Breast epithelium (tissue), 4 donors: Measurements from ENCODE around the gene ACER3. TPM values are rescaled to one million over a fixed set of nuclear protein-coding genes. Genes with fewer than 3 reads are reported as not detected.
"Not testable (repeated sequence)": the region's sequence is repeated elsewhere in the genome, so short reads cannot be mapped to it uniquely, and the experiment has no call there.

ENCODE experiments used
- DNase-seq, 2 donors: peaks; one replicate each; pipeline ENCODE4 v3.0.0-alpha.2; 2019; ENCODE audit warnings: low spot score in 2 of 2
- H3K27ac ChIP-seq, 2 donors: fragments of 200-600 bp; sonication (generic) in 1 of 2; one replicate each; pipeline ENCODE4 v1.5.1; 2016 to 2019; ENCODE audit warnings: mild to moderate bottlenecking in 1 of 2
- H3K27me3 ChIP-seq, 2 donors: fragments of 200-600 bp; sonication (generic) in 1 of 2; one replicate each; pipeline versions ENCODE4 v1.5.1 to v1.6.0; 2017 to 2019; ENCODE audit warnings: control low read depth in 1 of 2, mild to moderate bottlenecking in 1 of 2
- H3K36me3 ChIP-seq: fragments of 200-600 bp; one replicate; pipeline ENCODE4 v1.5.1; 2019
- H3K4me1 ChIP-seq, 2 donors: fragments of 200-600 bp; sonication (generic); one replicate each; pipeline ENCODE4 v1.5.1; 2016 to 2019; ENCODE audit warnings: control low read depth in 1 of 2
- H3K4me3 ChIP-seq, 3 donors: fragments of 200-600 bp; sonication (generic); 1 replicate in 2 of 3; 2 replicates in 1 of 3; pipeline ENCODE4 v1.5.1; 2016 to 2019; ENCODE audit warnings: mild to moderate bottlenecking in 3 of 3, moderate library complexity in 2 of 3
- H3K9me3 ChIP-seq, 2 donors: fragments of 200-600 bp; sonication (generic) in 1 of 2; one replicate each; pipeline ENCODE4 v1.5.1; 2016 to 2019; ENCODE audit warnings: control low read depth in 1 of 2
- CTCF ChIP-seq, 3 donors: fragments of 450-650 bp; IDR thresholded peaks; one replicate each; pipeline ENCODE4 v1.5.1; 2016 to 2017; ENCODE audit warnings: antibody characterized with exemption in 3 of 3, mild to moderate bottlenecking in 3 of 3, moderate library complexity in 3 of 3
- POLR2A ChIP-seq: fragments of 450-650 bp; IDR thresholded peaks from one replicate; pipeline ENCODE4 v1.6.1; 2016; ENCODE audit warnings: antibody characterized with exemption, mild to moderate bottlenecking, moderate library complexity
- POLR2AphosphoS5 ChIP-seq, 3 donors: sonication (generic); formaldehyde crosslinking; IDR thresholded peaks; one replicate each; pipeline ENCODE4 v1.6.1; 2017; ENCODE audit warnings: antibody characterized with exemption in 3 of 3
- intact Hi-C: fragments of 100-400 bp; cut with DNase I; formaldehyde crosslinking; loops from one replicate; pipeline ENCODE4 v1.15.1; 2023; ENCODE audit warnings: low total_unique reads
- total RNA-seq, 3 donors: library from RNA; depleted of rRNA; stranded (reverse); fragments of >200 nt; gene quantifications; one replicate each; pipeline ENCODE4 v1.1.0, GENCODE V29; 2016

ACER3 gene
- total RNA-seq, 3 donors from 2014 or later, result 8.2 to 35.2 (median 12.9) TPM

- no peak for TF ChIP-seq POLR2A
- TF ChIP-seq POLR2AphosphoS5 (IDR thresholded peaks at IDR 0.05), result no peak
- no peak for TF ChIP-seq CTCF (IDR thresholded peaks at IDR 0.05)
- no peaks in the 10 kb centered on the region for H3K4me1 ChIP-seq
- H3K9me3 ChIP-seq, result no peaks in the 10 kb centered on the region
- no peak overlapping the region for H3K27ac ChIP-seq
- H3K4me3 ChIP-seq, result no peak overlapping the region
- H3K27me3 ChIP-seq, result no peaks in the 10 kb centered on the region
- no peaks in the 10 kb centered on the region for H3K36me3 ChIP-seq
- intact Hi-C loops, result no loop called here
- no peak for DNase-seq
Observed at GRCh38 chr11:77003963-77004362, 143.2 kb downstream of the ACER3 start.

GRCh38 chr11:77009533-77010160 lies 148.9 kb downstream of the ACER3 start:
- H3K36me3 ChIP-seq, result no peaks in the 10 kb centered on the region
- TF ChIP-seq POLR2AphosphoS5 (IDR thresholded peaks at IDR 0.05) (no peak), POLR2A (no peak), CTCF (IDR thresholded peaks at IDR 0.05) (no peak)
- no peak for DNase-seq
- no peak overlapping the region for H3K4me3 ChIP-seq
- no peak overlapping the region for H3K27ac ChIP-seq
- H3K4me1 ChIP-seq, result no peaks in the 10 kb centered on the region
- no peaks in the 10 kb centered on the region for H3K9me3 ChIP-seq
- intact Hi-C loops, result no loop called here
- H3K27me3 ChIP-seq, result no peaks in the 10 kb centered on the region

GRCh38 chr11:77014669-77015068 lies 154.0 kb downstream of the ACER3 start:
- H3K4me1 ChIP-seq, result no peaks in the 10 kb centered on the region
- no peak for TF ChIP-seq POLR2A
- DNase-seq, result no peak
- H3K27ac ChIP-seq, result no peak overlapping the region
- no peaks in the 10 kb centered on the region for H3K36me3 ChIP-seq
- H3K4me3 ChIP-seq, result no peak overlapping the region
- H3K27me3 ChIP-seq, result no peaks in the 10 kb centered on the region
- H3K9me3 ChIP-seq, result no peaks in the 10 kb centered on the region
- intact Hi-C loops, result no loop called here

GRCh38 chr11:77018396-77018924 lies 157.7 kb downstream of the ACER3 start:
- H3K27me3 ChIP-seq, H3K36me3 ChIP-seq, intact Hi-C loops, H3K4me1 ChIP-seq, H3K4me3 ChIP-seq, DNase-seq, H3K27ac ChIP-seq, H3K9me3 ChIP-seq: not testable (repeated sequence)

- H3K27me3 ChIP-seq, result no peaks in the 10 kb centered on the region
- intact Hi-C loops, result loop anchor here (5.0 kb wide), 1 partner anchor 158 kb away; the partner anchor contains the start of gene ACER3
- no peak overlapping the region for H3K4me3 ChIP-seq
- H3K36me3 ChIP-seq, result no peaks in the 10 kb centered on the region
- DNase-seq, result no peak
- TF ChIP-seq CTCF (IDR thresholded peaks at IDR 0.05), result no peak
- no peak for TF ChIP-seq POLR2A
- no peak for TF ChIP-seq POLR2AphosphoS5 (IDR thresholded peaks at IDR 0.05)
- no peak overlapping the region for H3K27ac ChIP-seq
- no peaks in the 10 kb centered on the region for H3K4me1 ChIP-seq
- no peaks in the 10 kb centered on the region for H3K9me3 ChIP-seq
Observed at GRCh38 chr11:77019976-77020595, 159.4 kb downstream of the ACER3 start.

- H3K4me1 ChIP-seq, result no peaks in the 10 kb centered on the region
- intact Hi-C loops, result loop anchor here (5.0 kb wide), 1 partner anchor 158 kb away; the partner anchor contains the start of gene ACER3
- no peak for DNase-seq
- TF ChIP-seq POLR2A (no peak), CTCF (IDR thresholded peaks at IDR 0.05) (no peak), POLR2AphosphoS5 (IDR thresholded peaks at IDR 0.05) (no peak)
- H3K4me3 ChIP-seq, result no peak overlapping the region
- H3K9me3 ChIP-seq, result no peaks in the 10 kb centered on the region
- H3K27ac ChIP-seq, result no peak overlapping the region
- H3K27me3 ChIP-seq, result no peaks in the 10 kb centered on the region
- H3K36me3 ChIP-seq, result no peaks in the 10 kb centered on the region
Observed at GRCh38 chr11:77020734-77021133, 160.0 kb downstream of the ACER3 start.
